HG02943 (cell line): Measurements from ENCODE around the gene CSNK1D.
"Not testable (repeated sequence)": the region's sequence is repeated elsewhere in the genome, so short reads cannot be mapped to it uniquely, and the experiment has no call there.

Experiments used
- ATAC-seq: cut with Tn5 transposase; IDR thresholded peaks from one replicate; pipeline ENCODE4 v1.9.1; 2021; ENCODE audit warnings: mild to moderate bottlenecking, low read depth, moderate library complexity; ENCODE audit not compliant: unreplicated experiment

The CSNK1D gene

GRCh38 chr17:82217530-82218204 lies 55.8 kb downstream of the CSNK1D start:
- ATAC-seq: no peak

DNA sequence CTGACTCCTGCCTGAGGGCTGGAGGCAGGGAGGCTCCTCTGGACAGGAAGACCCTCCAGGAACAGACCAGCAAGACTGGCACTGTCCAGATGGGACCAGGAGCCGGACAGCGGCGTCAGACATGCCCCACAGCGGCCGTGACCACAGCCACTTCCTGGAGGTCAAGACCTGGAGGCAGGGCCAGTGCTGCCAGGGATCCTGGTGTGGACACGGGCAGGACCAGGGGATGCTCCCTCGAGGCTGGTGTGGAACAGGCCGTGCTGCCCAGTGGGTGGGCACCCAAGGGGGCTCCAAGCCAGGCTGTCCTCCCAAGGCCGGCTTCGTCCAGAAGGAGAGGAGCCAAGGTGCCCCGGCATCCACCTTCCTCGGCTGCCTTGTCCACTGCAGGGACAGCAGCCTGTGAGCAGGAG lies 56.4 kb downstream of the CSNK1D start:
- ATAC-seq: no peak

GRCh38 chr17:82216301-82217119 lies 57.0 kb downstream of the CSNK1D start:
- no peak for ATAC-seq

- no peak for ATAC-seq
These were observed 57.6 kb downstream of the CSNK1D start for GRCh38 chr17:82215972-82216300.

DNA sequence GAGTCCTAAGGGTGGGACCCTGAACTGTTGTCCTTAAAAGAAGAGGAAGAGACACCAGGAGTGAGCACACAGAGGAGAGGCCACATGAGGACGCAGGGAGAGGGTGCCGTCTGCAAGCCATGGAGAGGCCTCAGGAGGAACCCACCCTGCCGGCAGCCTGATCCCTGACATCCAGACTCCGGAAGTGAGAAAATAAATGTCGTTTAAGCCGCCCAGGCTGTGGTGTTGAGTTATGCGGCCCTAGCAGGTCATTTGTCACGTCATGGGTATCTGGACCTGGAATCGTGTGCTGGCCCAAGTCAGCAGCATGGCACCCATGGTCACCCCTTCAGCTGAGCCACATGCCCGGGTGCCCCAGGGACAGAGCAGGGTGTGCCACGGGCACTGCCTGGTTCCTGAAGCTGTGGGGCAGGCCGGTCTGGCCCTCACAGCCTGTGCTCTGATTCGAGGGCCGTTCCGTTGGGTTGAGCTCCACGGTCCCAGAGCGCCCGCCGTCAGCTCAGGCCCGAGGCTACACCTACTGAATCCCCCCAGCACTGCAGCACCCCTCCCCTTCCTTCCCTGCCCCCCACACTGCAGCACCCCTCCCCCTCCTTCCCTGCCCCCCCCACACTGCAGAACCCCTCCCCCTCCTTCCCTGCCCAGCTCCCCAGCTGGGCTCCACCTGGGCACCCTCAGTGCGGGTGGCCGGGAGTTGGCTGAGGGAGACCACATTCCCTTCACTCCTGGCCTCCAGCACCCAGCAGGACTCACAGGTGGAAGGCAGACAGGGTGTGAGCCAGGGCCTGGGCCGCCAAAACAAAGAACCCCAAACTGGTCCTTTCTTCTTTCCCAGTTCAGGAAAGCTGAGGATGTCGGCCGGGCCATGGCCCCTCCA lies 58.2 kb downstream of the CSNK1D start:
- no peak for ATAC-seq

DNA sequence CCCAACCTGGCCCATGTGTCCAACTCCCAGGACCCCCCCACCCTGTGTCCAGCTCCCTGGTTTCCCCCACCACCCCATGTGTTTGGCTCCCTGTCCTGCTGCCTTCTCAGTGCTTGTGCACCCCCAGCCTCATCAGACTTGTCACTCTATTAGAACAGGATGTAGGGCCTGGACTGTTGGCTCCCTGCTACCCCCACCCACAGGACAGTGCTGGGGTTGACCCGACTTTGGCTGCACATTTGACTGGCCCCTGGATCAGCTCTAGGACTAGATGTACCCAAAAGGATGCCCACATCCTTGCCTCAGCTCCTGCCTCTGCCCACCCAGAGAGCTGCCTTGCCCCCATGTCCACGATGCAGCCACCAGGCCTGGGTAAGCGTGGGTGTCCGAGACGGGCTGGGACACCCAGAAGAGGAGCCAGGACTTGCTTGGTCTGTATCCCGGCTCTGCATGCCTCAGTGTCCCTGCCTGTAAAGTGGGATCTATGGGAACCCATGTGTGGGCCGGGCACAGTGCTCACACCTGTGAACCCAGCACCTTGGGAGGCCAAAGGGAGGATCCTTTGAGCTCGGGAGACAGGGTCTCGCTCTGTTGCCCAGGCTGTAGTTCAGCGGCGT lies 59.4 kb downstream of the CSNK1D start:
- no peak for ATAC-seq

GRCh38 chr17:82213251-82214011 lies 60.1 kb downstream of the CSNK1D start:
- no peak for ATAC-seq

DNA sequence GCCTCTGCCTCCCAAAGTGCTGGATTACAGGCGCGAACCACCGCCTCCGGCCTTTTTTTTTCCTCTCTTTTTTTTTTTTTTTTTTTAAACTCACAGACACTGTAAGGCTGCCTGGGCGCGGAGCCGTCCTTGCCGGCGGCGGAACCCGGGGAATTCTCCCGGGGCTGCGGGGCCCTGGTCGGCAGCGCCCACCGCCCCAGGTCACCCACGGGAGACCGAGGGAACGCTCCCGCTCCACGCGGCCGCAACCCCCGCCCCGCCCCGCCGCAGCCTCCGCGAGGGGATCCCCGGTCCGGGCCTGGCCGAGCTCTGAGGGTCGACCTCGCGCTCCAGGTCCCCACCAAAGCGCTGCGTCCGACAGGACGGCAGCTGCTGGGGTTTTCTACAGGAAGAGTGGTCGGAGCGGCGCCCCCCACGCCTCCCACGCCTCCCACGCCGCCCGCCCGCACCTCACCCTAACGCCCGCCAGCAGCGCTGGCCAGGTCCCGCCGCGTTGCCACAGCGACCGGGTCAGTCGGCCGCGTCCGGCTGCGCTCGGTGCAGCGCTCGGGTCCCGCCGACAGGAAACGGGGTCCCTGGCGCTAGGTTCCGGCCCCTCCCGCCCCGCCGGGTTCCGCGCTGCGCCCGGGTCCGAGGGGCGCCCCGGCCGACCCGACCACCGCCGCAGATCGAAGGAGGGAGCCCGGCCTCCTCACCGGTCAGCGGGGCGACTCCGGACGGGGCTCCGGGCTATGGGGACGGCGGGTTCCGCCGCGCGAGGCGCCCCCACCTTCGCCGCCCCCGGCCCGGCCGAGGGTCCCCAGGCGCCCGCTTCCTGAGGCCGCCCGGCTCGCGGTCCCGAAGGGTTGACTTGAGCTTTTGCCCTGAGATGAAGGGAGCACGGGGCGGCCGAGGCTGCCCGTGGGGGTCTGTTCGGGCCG lies 60.9 kb downstream of the CSNK1D start, which contains the start of gene CCDC57:
CCDC57 (minus strand) TSS at position 512 of the 920 bp plus-strand sequence. CDS start 10,898 bp downstream, outside the sequence.
- ATAC-seq: no peak

GRCh38 chr17:82210655-82211054 lies 62.8 kb downstream of the CSNK1D start:
- ATAC-seq: not testable (repeated sequence)

DNA sequence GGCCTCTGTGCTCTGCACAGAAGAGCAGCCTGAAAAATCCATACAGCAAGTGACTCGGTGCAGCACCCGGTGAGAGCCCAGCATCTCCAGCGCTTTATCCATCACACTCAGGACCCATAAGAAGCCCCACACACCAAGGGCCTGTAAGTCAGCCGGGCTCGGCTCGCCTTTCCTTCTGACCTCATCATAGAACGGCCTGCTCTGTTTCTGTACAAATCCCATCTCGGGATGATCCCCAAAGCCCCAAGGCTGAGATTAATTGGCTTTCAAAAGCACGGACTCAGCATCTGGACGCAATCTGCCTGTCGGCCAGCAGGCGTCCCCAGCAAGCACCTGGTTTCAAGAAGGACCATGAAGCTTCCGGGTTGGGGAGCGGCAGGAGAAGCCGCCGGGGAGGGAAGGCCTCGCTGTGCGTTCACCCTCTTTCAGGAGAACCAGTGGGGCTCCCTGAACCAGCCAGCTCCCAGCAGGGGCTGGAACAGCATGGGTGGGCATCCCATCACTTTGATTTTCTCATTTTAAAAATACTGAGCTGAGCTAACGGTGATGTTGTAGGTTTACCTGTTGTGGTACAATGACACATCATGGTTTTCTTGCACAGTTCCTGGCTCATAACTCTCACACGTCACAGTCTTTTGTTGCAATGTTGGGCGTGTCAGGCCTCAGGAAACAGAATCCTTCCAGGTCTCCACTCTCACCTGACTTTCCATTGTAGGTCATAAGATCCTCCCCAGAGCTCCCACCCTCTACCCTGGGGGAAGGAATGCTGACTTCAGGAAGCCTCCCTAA lies 67.6 kb downstream of the CSNK1D start:
- ATAC-seq: no peak

DNA sequence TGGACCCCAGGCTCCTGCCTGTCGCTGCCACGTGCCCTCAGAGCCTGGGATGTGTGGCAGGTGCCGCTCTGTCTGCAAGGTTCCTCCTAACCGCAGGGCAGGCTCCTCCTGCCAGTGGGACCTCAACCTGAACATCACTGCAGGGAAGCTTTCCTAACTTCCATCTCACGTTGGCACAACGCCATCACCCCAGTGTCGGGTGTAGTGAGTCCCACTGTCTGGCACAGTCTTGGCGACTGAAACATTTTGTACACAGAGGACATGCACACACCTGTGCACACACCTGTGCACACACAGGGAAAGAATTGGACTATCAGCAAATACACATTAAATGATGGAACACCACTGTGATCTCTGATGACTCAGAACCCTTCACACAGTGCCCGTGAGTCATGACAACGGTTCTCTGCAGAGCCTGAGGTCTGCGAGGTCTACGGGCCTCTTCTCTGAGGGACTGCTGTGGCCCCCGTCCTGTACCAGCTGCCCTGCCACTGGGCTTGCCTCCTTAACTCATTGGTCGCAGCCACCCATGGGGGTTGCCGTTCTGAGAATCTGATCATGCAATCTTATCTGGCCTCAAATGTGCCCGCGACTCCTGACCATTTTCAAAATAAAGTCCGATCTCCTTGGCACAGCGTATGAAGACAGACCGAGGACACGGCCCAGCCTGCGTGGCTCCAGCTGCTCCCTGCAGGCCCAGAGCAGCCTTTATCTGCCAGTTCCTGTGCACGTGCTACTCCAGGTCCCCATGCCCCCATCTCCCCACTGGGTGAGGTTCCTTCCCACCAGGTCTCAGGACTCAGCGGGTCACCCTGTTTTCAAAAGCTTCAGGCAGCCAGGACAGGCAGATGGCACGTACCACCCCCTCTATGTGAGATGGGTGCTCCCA lies 68.4 kb downstream of the CSNK1D start:
- no peak for ATAC-seq

DNA sequence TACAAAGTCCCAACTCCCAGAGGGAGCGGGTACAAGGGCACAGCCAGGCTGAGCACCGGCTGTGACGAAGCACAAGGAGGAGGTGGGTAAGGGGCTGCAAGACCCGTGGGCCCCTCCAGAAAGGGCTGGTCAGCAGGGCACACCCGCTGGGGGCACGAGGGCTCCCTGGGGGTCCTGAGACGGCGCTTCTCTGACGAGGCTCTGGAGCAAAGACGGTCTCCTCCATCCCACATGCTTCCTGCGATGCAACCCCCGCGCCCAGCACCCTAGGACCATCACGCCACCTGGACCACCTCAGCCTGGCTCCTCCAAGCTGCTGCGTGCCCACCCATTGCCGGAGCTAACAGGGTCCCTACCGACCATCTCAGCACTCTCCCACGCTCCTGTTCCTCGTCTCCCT lies 69.6 kb downstream of the CSNK1D start:
- no peak for ATAC-seq

DNA sequence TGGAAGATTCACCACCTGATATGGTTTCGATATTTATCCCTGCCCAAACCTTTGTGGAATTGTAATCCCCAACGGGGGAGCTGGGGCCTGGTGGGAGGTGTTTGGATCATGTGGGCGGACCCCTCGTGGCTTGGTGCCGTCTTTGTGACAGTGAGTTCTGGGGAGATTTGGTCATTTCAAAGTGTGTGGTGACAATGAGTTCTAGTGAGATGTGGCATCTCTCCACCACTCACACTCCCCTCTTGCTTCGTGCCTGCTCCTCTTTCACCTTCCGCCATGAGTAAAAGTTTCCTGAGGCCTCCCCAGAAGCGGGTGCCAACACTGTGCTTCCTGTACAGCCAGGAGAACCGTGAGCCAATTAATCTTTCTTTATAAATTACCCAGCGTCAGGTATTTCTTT lies 70.5 kb downstream of the CSNK1D start:
- ATAC-seq: no peak

DNA sequence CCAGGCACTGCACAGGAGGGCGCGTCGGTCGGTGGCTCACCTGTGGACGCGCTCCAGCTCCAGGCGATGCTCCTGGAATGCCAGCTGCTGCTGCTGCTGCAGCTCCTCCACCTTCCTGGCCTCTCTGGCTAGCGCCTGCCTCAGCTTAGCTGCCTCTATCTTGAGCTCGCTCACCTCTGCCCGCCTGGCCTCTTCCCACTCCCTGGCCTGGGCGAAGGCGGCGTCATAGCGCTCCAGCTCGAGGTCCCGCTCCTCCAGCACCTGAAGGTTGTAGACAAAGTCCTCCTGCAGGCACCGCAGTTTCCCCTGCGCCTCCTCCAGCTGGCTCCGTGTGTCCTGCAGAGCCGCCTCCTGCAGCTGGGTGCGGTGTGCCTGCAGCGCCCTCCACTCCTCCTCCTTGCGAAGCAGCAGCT lies 72.0 kb downstream of the CSNK1D start:
- no peak for ATAC-seq

DNA sequence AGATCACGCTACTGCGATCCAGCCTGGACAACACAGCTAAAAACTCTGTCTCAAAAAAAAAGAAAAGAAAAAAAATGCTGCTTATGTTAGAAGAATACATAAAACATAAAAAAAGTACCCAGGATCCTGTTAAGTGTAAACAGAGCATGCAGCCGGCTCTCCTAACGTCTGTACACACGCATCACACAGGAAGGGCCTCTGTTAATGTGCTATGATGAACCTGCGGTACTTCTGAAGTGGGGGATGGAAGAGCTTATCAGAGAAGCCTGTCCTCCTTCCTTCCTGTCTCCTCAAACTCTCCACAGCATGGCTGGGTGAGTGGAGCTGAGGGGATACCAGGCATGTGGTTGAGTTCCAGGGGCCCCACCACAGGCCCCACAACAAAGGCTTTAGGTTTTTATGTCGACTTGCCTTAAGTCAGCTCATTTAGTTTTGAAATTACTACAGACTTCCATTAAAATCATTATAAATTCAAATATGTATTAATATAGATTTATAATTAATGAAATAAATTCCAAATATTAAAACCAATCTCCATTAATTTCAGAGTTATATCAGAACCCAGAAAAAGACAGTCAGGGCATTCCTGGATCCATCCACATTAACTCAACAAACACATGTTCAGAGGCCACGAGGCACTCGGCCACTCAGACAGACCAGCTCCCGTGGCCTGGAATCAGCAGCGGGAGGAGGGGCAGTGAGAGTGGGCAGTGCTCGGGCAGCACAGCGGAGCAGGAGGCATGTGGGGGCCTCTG lies 72.6 kb downstream of the CSNK1D start:
- no peak for ATAC-seq

- ATAC-seq: no peak
These were observed 73.4 kb downstream of the CSNK1D start for GRCh38 chr17:82200135-82200534.
